Upper lobe of left lung (tissue), 6 donors: ENCODE results near the gene LRRFIP1. TPM values are rescaled to one million over a fixed set of nuclear protein-coding genes. Genes with fewer than 3 reads are reported as not detected.
"Not testable (repeated sequence)": the region's sequence is repeated elsewhere in the genome, so short reads cannot be mapped to it uniquely, and the experiment has no call there.

Source experiments
- ATAC-seq, 2 donors: fragments of 200-7000 bp; cut with Tn5 transposase; one replicate each; pipeline ENCODE4 v1.9.1; 2022; ENCODE audit warnings: mild to moderate bottlenecking in 2 of 2, moderate library complexity in 2 of 2; ENCODE audit not compliant: low FRiP score in 2 of 2
- DNase-seq, 2 donors: peaks; one replicate each; pipeline ENCODE4 v3.0.0-alpha.2; 2019 to 2020
- H3K27ac ChIP-seq, 4 donors: fragments of 200-600 bp; sonication (generic); one replicate each; pipeline ENCODE4 v1.5.1; 2016 to 2019
- H3K27me3 ChIP-seq, 4 donors: fragments of 200-600 bp; sonication (generic); one replicate each; pipeline ENCODE4 v1.5.1; 2017 to 2019
- H3K36me3 ChIP-seq, 4 donors: fragments of 200-600 bp; sonication (generic); one replicate each; pipeline ENCODE4 v1.5.1; 2016 to 2019
- H3K4me1 ChIP-seq, 4 donors: fragments of 200-600 bp; sonication (generic); one replicate each; pipeline ENCODE4 v1.5.1; 2018 to 2019
- H3K4me3 ChIP-seq, 4 donors: fragments of 200-600 bp; sonication (generic); one replicate each; pipeline ENCODE4 v1.5.1; 2017 to 2019; ENCODE audit warnings: mild to moderate bottlenecking in 2 of 4, moderate library complexity in 1 of 4
- H3K9me3 ChIP-seq, 4 donors: fragments of 200-600 bp; sonication (generic); one replicate each; pipeline ENCODE4 v1.5.1; 2018 to 2019
- EP300 ChIP-seq, 4 donors: sonication (generic); formaldehyde crosslinking; IDR thresholded peaks; one replicate each; pipeline ENCODE4 v1.5.1; 2017; ENCODE audit warnings: antibody characterized with exemption in 4 of 4, control low read depth in 2 of 4
- POLR2A ChIP-seq, 4 donors: fragments of 450-650 bp; IDR thresholded peaks; one replicate each; pipeline ENCODE4 v1.5.1; 2016 to 2017; ENCODE audit warnings: antibody characterized with exemption in 4 of 4, mild to moderate bottlenecking in 2 of 4
- POLR2AphosphoS5 ChIP-seq, 2 donors: sonication (generic); formaldehyde crosslinking; IDR thresholded peaks; one replicate each; pipeline ENCODE4 v1.5.1; 2017; ENCODE audit warnings: antibody characterized with exemption in 2 of 2
- WGBS, 2 donors: methylation state at CpG; one replicate each; pipeline ENCODE4 v1.1.5; 2017 to 2018; 5-methylcytosine and 5-hydroxymethylcytosine counted together
- total RNA-seq, 6 donors: library from RNA; depleted of rRNA in 4 of 6; stranded (reverse); fragments of >200 nt in 4 of 6; gene quantifications; one replicate each; pipeline versions ENCODE4 v1.1.0 to v1.2.1, GENCODE V29; 2016 to 2021
- TF ChIP-seq, protein P1 (sequence below), 6 experiments: fragments of 450-650 bp in 4 of 6; fragments of 200-600 bp in 2 of 6; sonication (generic) in 2 of 6; IDR thresholded peaks; one replicate each; pipeline ENCODE4 v1.5.1; 2016 to 2019; ENCODE audit warnings: antibody characterized with exemption in 6 of 6
- donor health status: DM: no; HTN: no; CAD: no; lungs with moderate emphysema.
- donor health status: DM: no; HTN: yes; CAD: no; lungs with severe emphysema.

LRRFIP1 gene
- total RNA-seq, 6 donors from 2014 or later = 185 to 291 (median 242) TPM

DNA sequence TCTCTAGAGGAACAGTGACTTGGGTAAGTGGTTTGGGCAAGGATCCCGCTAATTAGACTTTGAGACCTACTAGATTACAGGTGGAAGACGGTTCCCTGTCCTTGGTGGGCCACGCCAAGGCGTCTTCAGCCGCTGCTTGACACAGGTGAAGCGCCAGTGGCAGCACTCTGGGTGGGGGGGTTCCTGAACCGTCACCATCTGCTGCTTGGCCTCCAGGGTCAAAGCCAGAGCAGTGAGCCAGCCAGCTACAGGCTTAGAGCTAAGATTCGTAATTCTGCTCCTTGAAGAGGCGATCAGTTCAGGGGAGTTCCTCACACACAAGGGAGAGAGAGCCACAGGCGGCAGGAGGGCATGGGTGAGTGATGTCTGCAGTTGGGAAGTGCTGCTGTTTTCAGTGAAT lies 131.8 kb downstream of the LRRFIP1 start:
- no peak for ATAC-seq
- Histone ChIP-seq H3K9me3 (no peaks in the 10 kb centered on the region), H3K4me1 (no peaks in the 10 kb centered on the region), H3K4me3 (no peak overlapping the region), H3K36me3 (peaks cover 34 to 100% (median 80%) of the 10 kb centered on the region in 4 donors), H3K27ac (no peak overlapping the region), H3K27me3 (no peaks in the 10 kb centered on the region)
- WGBS, 2 donors = 93 to 95% methylated on average over 7 to 10 of the region's 10 CpGs
- no peak for DNase-seq
- no peak for TF ChIP-seq POLR2A (IDR thresholded peaks at IDR 0.05)
- TF ChIP-seq, protein P1, sequence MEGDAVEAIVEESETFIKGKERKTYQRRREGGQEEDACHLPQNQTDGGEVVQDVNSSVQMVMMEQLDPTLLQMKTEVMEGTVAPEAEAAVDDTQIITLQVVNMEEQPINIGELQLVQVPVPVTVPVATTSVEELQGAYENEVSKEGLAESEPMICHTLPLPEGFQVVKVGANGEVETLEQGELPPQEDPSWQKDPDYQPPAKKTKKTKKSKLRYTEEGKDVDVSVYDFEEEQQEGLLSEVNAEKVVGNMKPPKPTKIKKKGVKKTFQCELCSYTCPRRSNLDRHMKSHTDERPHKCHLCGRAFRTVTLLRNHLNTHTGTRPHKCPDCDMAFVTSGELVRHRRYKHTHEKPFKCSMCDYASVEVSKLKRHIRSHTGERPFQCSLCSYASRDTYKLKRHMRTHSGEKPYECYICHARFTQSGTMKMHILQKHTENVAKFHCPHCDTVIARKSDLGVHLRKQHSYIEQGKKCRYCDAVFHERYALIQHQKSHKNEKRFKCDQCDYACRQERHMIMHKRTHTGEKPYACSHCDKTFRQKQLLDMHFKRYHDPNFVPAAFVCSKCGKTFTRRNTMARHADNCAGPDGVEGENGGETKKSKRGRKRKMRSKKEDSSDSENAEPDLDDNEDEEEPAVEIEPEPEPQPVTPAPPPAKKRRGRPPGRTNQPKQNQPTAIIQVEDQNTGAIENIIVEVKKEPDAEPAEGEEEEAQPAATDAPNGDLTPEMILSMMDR (IDR thresholded peaks at IDR 0.05) = no peak
- no peak for TF ChIP-seq EP300 (IDR thresholded peaks at IDR 0.05)
- no peak for TF ChIP-seq POLR2AphosphoS5 (IDR thresholded peaks at IDR 0.05)

DNA sequence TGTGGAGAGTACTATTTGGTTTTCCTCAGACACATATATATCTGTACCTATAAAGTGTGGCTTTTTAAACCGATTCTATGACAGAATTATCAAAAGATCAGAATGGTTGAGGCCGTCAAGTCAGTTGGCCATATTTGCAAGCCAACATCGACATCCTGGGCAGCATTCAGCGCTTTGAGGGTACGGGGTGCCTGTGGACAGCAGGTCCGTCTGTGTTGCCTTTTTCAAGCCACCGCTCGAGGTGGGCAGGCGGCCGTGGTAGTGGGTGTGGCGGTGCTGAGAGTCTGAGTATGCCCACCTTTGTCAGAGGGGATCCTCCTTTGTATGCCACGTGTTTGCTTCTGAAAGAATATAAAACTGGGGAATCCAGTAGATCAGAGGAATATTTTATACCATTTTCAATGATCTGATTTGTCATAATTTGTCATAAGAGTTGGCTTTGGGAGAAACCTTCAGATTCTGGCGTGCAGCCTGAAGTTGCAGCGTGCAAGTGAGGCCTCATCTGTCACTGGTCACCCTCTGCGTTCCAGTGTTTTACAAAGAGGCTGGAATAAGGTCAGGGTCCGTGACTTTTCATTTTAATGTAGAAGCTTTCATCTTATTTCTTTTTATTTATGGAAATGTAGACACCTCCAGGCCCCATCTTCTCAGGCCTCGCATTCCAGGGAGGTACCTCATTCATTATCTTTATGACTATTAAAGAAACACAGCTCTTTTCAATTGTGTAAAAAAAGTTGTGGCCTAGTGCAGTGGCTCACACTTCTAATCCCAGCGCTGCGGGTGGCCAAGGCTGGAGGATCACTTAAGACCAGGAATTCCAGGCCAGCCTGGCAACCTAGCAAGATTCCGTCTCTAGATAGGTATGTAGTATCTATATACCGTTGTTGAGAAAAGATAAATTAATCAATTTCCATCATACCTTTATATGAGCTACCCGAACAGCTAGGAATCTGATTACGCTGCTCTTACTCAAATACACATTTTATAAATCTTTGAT lies 133.4 kb downstream of the LRRFIP1 start:
- Histone ChIP-seq H3K4me1 (no peaks in the 10 kb centered on the region), H3K4me3 (no peak overlapping the region), H3K9me3 (no peaks in the 10 kb centered on the region), H3K27ac (no peak overlapping the region), H3K27me3 (no peaks in the 10 kb centered on the region), H3K36me3 (peaks cover 22 to 100% (median 67%) of the 10 kb centered on the region in 4 donors)
- 92 to 93% methylated on average over 22 to 23 of the region's 23 CpGs for WGBS, 2 donors
- DNase-seq = no peak
- TF ChIP-seq EP300 (IDR thresholded peaks at IDR 0.05) (no peak), POLR2AphosphoS5 (IDR thresholded peaks at IDR 0.05) (no peak), POLR2A (IDR thresholded peaks at IDR 0.05) (no peak)
- TF ChIP-seq, protein P1 (IDR thresholded peaks at IDR 0.05) = no peak
- no peak for ATAC-seq

DNA sequence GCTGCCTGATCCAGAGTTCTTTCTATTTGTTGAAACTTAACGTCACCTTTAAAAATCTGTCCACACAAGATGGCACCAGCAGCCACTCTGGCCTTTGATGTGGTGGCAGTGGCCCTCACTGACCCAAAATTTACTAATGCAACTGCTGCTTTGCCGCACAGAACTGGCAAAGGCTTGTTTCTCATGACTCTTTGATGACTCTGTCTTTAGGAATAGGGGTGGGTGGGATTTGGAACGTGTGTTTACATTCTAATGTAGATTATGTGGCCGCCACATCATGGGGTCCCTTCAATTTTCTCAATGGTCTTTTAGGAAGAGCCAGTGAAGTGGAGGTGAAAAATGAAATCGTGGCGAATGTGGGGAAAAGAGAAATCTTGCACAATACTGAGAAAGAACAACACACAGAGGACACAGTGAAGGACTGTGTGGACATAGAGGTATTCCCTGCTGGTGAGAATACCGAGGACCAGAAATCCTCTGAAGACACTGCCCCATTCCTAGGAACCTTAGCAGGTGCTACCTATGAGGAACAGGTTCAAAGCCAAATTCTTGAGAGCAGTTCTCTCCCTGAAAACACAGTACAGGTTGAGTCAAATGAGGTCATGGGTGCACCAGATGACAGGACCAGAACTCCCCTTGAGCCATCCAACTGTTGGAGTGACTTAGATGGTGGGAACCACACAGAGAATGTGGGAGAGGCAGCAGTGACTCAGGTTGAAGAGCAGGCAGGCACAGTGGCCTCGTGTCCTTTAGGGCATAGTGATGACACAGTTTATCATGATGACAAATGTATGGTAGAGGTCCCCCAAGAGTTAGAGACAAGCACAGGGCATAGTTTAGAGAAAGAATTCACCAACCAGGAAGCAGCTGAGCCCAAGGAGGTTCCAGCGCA lies 135.2 kb downstream of the LRRFIP1 start:
- H3K4me3 ChIP-seq, H3K4me1 ChIP-seq, DNase-seq, H3K27me3 ChIP-seq, ATAC-seq, H3K9me3 ChIP-seq, H3K27ac ChIP-seq: not testable (repeated sequence)
- 87 to 93% methylated on average over 9 of the region's 9 CpGs for WGBS, 2 donors
- peaks cover 22 to 99% (median 63%) of the 10 kb centered on the region in 4 donors for H3K36me3 ChIP-seq

DNA sequence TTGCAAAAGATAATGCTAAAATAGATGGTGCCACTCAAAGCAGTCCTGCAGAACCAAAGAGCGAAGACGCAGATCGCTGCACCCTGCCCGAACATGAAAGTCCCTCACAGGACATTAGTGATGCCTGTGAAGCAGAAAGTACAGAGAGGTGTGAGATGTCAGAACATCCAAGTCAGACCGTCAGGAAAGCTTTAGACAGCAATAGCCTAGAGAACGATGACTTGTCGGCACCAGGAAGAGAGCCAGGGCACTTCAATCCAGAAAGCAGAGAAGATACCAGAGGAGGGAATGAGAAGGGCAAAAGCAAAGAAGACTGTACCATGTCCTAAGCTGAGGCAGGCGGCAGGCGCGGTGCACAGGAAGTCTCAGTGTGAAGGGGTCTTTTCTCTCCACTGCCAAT lies 136.4 kb downstream of the LRRFIP1 start:
- TF ChIP-seq POLR2A (IDR thresholded peaks at IDR 0.05) (no peak), EP300 (IDR thresholded peaks at IDR 0.05) (no peak), POLR2AphosphoS5 (IDR thresholded peaks at IDR 0.05) (no peak)
- peaks cover 22 to 89% (median 55%) of the 10 kb centered on the region in 4 donors for H3K36me3 ChIP-seq
- whole genome bisulfite sequencing, 2 donors = 91 to 93% methylated on average over 10 of the region's 10 CpGs

DNA sequence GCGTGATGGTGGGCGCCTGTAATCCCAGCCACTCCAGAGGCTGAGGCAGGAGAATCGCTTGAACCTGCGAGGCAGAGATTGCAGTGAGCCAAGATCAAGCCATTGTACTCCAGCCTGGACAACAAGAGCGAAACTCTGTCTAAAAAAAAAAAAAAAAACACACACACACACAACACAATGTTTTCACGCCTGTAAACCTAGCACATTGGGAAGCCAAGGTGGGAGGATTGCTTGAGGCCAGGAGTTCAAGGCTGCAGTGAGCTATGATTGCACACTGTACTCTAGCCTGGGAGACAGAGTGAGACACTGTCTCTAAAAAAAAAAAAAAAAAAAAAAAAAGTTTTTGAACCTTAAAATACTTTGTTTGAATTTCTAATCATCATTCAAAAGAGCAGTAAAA lies 137.7 kb downstream of the LRRFIP1 start:
- H3K9me3 ChIP-seq, H3K27me3 ChIP-seq, DNase-seq, H3K4me1 ChIP-seq, H3K4me3 ChIP-seq, H3K27ac ChIP-seq, ATAC-seq: not testable (repeated sequence)
- H3K36me3 ChIP-seq = peaks cover 16 to 89% (median 52%) of the 10 kb centered on the region in 4 donors
- 95 to 99% methylated on average over 6 of the region's 6 CpGs for WGBS, 2 donors

More for the DNA sequence above, 136.4 kb downstream of the LRRFIP1 start:
- no peaks in the 10 kb centered on the region for H3K27me3 ChIP-seq
- H3K4me3 ChIP-seq = no peak overlapping the region
- no peaks in the 10 kb centered on the region for H3K9me3 ChIP-seq
- H3K27ac ChIP-seq = no peak overlapping the region
- DNase-seq = no peak
- ATAC-seq = no peak
- no peaks in the 10 kb centered on the region for H3K4me1 ChIP-seq

DNA sequence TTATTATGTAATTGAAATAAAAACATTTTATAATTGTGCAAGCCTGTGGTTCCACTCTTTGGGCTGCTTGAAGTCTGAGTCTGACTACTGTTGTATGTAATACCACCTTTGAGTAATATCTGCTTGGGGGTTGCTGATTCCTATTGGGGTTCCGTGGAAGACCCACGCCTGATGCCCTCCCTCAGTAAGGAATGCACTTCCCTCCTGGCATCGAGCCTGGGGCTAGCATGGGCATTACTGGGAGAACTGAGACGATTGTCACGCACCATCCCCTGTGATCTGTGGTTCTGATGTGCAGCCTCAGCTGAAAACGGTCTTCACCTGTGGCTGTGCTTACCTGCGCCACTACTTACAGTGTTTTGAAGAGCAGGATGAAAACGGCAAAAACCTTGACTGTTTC lies 138.5 kb downstream of the LRRFIP1 start:
- Histone ChIP-seq H3K36me3 (peaks cover 9 to 89% (median 48%) of the 10 kb centered on the region in 4 donors), H3K9me3 (no peaks in the 10 kb centered on the region), H3K4me1 (no peaks in the 10 kb centered on the region), H3K4me3 (no peak overlapping the region), H3K27ac (peak overlapping the region in 1 of 4 donors; percentile 27), H3K27me3 (no peaks in the 10 kb centered on the region)
- 71 to 79% methylated on average over 8 of the region's 8 CpGs for WGBS, 2 donors
- ATAC-seq (peak in 1 of 2 donors; percentile 8), DNase-seq (no peak)
- TF ChIP-seq POLR2AphosphoS5 (IDR thresholded peaks at IDR 0.05) (no peak), POLR2A (IDR thresholded peaks at IDR 0.05) (no peak), EP300 (IDR thresholded peaks at IDR 0.05) (no peak)
- TF ChIP-seq, protein P1 (IDR thresholded peaks at IDR 0.05) = no peak
